SIG-M5 treated with dmso at 0.1 percent for 504 hours (cell line): ENCODE results near the gene MRPL54.

Experiments used
- DNase-seq: peaks from one replicate; lab custom pipeline; 2025; ENCODE audit not compliant: unreplicated experiment; lab: John Stamatoyannopoulos, UW

Gene MRPL54

GRCh38 chr19:3762501-3763459, at the start of gene MRPL54:
Gene MRPL54 (plus strand): TSS chr19:3762682. CDS start chr19:3762701, 19 bp downstream.
- DNase-seq, result peak; percentile 99

- DNase-seq, result no peak
Observed at GRCh38 chr19:3716147-3716668, 46.3 kb upstream of the MRPL54 start.

- DNase-seq, result no peak
Observed at GRCh38 chr19:3719868-3720267, 42.6 kb upstream of the MRPL54 start.

GRCh38 chr19:3720349-3720917, 42.0 kb upstream of the MRPL54 start:
- no peak for DNase-seq

- peak; percentile 63 for DNase-seq
Observed at GRCh38 chr19:3721131-3721886, 41.2 kb upstream of the MRPL54 start.

GRCh38 chr19:3721887-3722442, 40.5 kb upstream of the MRPL54 start:
- no peak for DNase-seq

GRCh38 chr19:3722443-3723109, 39.9 kb upstream of the MRPL54 start:
- no peak for DNase-seq

GRCh38 chr19:3723110-3723488, 39.4 kb upstream of the MRPL54 start:
- no peak for DNase-seq

GRCh38 chr19:3723883-3724282, 38.6 kb upstream of the MRPL54 start:
- no peak for DNase-seq

GRCh38 chr19:3725121-3725520, 37.4 kb upstream of the MRPL54 start:
- DNase-seq, result no peak

GRCh38 chr19:3725640-3726310, 36.7 kb upstream of the MRPL54 start:
- no peak for DNase-seq

- DNase-seq, result no peak
Observed at GRCh38 chr19:3730457-3730958, 32.0 kb upstream of the MRPL54 start.

GRCh38 chr19:3732108-3732507, 30.4 kb upstream of the MRPL54 start:
- DNase-seq, result no peak

GRCh38 chr19:3733549-3734309, 28.8 kb upstream of the MRPL54 start:
- no peak for DNase-seq

- DNase-seq, result no peak
Observed at GRCh38 chr19:3734310-3734600, 28.2 kb upstream of the MRPL54 start.

GRCh38 chr19:3736106-3736724, 26.3 kb upstream of the MRPL54 start:
- DNase-seq, result no peak

GRCh38 chr19:3737487-3738205, 24.8 kb upstream of the MRPL54 start:
- no peak for DNase-seq
